HG02938 (cell line): Measurements from ENCODE around the gene TPD52L1.

Source experiments
- ATAC-seq: cut with Tn5 transposase; IDR thresholded peaks from one replicate; pipeline ENCODE4 v1.9.1; 2021; ENCODE audit warnings: mild to moderate bottlenecking, moderate library complexity; ENCODE audit not compliant: unreplicated experiment

The TPD52L1 gene

GRCh38 chr6:125207956-125208355 is 54.4 kb downstream of the TPD52L1 start:
- ATAC-seq: no peak

DNA sequence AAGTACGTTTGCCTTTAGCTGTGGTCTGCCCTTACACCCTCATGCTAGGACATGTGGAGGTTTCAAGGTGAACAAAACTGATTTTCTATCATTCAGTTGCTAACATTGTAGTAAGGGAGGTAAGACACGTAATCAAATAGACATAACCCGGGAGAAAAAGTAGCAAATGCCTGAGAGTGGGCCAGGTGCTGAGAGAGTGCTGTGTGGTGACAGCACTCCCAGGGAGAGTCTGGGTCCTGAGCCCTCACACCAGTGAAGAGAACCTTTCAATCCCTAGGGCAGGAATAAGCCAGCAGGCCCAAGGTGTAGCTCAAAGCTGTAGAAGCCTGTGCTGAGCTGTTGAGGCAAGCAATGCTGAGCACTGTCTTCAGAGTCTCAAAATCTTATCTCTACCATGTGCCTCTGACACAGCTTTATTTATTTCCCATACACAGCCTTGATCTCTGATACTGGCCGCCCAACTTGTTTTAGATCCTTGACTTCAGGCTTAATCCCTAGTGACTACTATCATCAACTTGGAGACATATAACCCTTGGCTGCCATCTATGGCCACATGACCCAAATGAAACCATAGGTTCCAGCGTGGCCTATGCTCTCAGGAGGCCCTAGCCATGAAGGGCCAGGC is 55.2 kb downstream of the TPD52L1 start:
- ATAC-seq: no peak

- no peak for ATAC-seq
Observed at GRCh38 chr6:125210667-125211066, 57.1 kb downstream of the TPD52L1 start.

- no peak for ATAC-seq
Observed at GRCh38 chr6:125211352-125211751, 57.8 kb downstream of the TPD52L1 start.

GRCh38 chr6:125212377-125212776 is 58.8 kb downstream of the TPD52L1 start:
- ATAC-seq: no peak

- ATAC-seq: no peak
Observed at GRCh38 chr6:125213939-125214338, 60.4 kb downstream of the TPD52L1 start.

GRCh38 chr6:125215252-125215819 is 61.8 kb downstream of the TPD52L1 start:
- no peak for ATAC-seq

GRCh38 chr6:125216015-125216414 is 62.4 kb downstream of the TPD52L1 start:
- no peak for ATAC-seq

- no peak for ATAC-seq
Observed at GRCh38 chr6:125217369-125217768, 63.8 kb downstream of the TPD52L1 start.

DNA sequence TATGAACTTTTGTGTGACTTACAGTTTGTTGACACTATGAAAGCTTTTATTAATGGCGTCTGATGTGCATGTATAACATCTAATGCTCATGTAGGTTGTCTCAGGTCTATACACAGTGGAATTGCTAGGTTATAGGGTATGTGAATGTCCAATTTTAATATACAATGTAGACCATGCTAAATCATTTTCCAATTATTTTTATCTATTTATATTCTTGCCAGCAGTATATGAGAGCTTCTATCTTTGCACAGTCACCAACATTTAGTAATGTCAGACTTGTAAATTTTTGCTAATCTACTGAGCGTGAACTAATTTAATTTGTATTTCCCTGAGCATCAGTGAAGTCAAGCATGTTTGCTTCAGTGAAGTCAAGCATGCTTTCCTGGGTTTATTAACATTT is 64.4 kb downstream of the TPD52L1 start:
- ATAC-seq: no peak

DNA sequence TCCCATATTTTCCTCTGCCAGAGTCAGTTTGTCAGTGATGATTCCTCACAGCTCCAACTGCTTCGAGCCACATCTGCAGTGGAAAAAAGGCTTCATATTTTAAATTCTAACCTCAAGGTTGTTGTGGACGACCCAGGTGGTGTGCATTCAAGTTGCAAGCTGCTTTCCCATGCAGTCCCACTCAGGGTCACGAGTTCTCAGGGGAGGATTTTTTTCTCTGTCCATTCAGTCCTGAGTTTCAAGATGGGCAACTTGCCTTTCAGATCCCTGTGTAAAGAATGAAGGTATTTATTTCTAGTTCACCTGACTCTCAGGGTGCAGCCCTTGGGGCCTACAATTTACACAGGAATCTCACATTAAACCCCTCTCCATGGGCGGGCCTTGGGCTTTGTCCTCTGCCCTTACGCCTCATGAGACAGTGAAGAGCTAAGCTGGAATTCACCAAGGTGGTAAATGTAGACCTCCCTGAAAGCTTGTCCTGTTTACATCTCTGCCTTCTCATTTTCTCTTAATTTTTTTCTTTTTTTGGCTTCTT is 65.9 kb downstream of the TPD52L1 start:
- ATAC-seq: no peak

- ATAC-seq: no peak
Observed at GRCh38 chr6:125220712-125221111, 67.1 kb downstream of the TPD52L1 start.

- no peak for ATAC-seq
Observed at GRCh38 chr6:125222531-125223455, 69.2 kb downstream of the TPD52L1 start.

DNA sequence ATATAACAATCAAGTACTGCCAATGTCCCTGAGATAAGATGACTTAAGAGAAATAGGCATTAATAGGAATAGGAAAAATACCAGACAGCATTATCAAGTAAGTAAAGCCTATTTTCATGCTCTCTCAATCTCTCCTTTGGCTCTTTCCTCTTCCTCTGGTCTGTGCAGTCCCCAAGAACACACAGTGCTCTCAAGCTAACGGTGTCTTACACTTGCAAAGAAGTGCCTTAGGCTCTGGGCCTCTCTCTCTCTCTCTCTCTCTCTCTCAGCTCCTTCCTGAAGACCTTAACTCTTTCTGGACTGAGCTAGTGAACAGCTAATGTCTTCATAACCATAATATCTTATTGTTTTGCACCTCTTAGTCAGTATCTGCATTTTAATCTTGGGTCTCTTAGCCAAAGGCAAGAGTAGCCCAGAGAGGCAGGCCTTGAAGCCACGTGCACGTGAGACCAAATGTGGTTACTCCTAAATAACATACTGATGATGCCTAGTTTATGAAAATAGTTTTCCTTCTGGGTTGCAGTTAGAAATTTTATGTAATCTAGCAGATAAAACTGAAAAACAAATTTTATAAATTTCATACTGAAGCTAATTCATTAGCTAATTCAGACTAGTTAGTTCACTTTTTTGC is 70.8 kb downstream of the TPD52L1 start:
- no peak for ATAC-seq

- no peak for ATAC-seq
Observed at GRCh38 chr6:125227244-125227643, 73.7 kb downstream of the TPD52L1 start.

GRCh38 chr6:125228981-125229479 is 75.5 kb downstream of the TPD52L1 start:
- no peak for ATAC-seq

DNA sequence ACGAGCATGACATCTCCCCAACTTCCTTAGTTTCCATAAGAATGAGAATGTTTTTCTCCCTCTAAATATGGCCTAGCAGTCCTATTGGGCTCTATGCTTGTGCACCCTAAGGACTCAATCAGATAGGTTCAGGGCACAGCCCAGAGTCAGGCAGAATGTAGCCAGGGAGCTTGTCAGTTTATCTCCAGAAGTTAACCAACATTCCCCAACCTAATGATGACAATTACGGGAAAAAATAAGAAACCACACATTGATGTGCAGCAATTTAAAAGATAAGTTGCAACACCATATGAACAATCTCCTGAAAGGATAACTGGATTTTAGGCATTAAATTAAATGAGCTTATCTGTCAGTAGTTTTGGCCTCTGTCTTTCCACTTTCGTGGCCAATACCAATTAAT is 77.1 kb downstream of the TPD52L1 start:
- ATAC-seq: no peak

- ATAC-seq: no peak
Observed at GRCh38 chr6:125231133-125231532, 77.6 kb downstream of the TPD52L1 start.

GRCh38 chr6:125231574-125232343 is 78.2 kb downstream of the TPD52L1 start:
- no peak for ATAC-seq

DNA sequence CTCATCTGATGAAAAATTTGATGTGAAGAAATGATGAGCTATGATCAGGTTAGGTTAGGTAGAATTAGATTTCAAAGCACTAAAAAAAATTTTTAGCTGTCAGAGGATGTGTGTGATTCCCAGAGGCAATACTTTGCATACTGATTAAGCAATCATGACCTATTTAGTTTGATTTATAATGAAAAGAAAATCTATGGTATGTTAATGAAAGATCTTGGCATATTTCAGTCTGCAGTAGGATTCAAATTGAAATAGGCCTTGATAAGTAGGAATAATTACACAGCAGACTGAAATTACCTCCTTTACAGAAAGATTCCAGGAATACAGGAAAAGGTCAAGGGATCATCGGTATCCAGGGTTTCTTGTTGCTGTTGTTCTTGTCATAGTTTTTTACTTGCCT is 78.9 kb downstream of the TPD52L1 start:
- ATAC-seq: no peak
